Measurements from ENCODE around the gene RANBP1. TPM values are rescaled to one million over a fixed set of nuclear protein-coding genes. Genes with fewer than 3 reads are reported as not detected.

RANBP1 gene
- total RNA-seq, 1 donor from 2014 or later: 133 TPM

GRCh38 chr22:20124083-20124787 lies 8.3 kb downstream of the RANBP1 start:
- Mint-ChIP-seq H3K27ac (no peak overlapping the region), H3K4me1 (peaks cover 22% of the 10 kb centered on the region), H3K9me3 (no peaks in the 10 kb centered on the region), H3K4me3 (no peak overlapping the region), H3K27me3 (no peaks in the 10 kb centered on the region), H3K36me3 (ENCODE audit: low read depth) (peaks cover 76% of the 10 kb centered on the region)
- TF ChIP-seq CTCF (IDR thresholded peaks at IDR 0.05): no peak
- ChIA-PET POLR2A (no interaction called here), CTCF (no interaction called here)
- no peak for DNase-seq
- intact Hi-C loops (cut with micrococcal nuclease): no loop called here
- no peak for ATAC-seq (ENCODE audit: low read depth)

GRCh38 chr22:20125201-20126174 lies 9.6 kb downstream of the RANBP1 start:
- Mint-ChIP-seq H3K36me3 (ENCODE audit: low read depth) (peaks cover 64% of the 10 kb centered on the region), H3K9me3 (no peaks in the 10 kb centered on the region), H3K27ac (no peak overlapping the region), H3K4me1 (peaks cover 14% of the 10 kb centered on the region), H3K4me3 (no peak overlapping the region), H3K27me3 (no peaks in the 10 kb centered on the region)
- TF ChIP-seq CTCF (IDR thresholded peaks at IDR 0.05): no peak
- no peak for ATAC-seq (ENCODE audit: low read depth)
- ChIA-PET CTCF (no interaction called here), POLR2A (interaction anchor here (0.6 to 2.6 kb wide), 2 partner anchors 8 to 405 kb away, joined by 3 to 8 read pairs; partner anchors contain the start of gene TRMT2A)
- intact Hi-C loops (cut with micrococcal nuclease): no loop called here
- DNase-seq: no peak

GRCh38 chr22:20126284-20127029 lies 10.6 kb downstream of the RANBP1 start:
- ChIA-PET CTCF (no interaction called here), POLR2A (interaction anchor here (2.6 kb wide), 1 partner anchor 9 kb away, joined by 8 read pairs; the partner anchor contains the start of gene TRMT2A)
- H3K9me3 Mint-ChIP-seq: no peaks in the 10 kb centered on the region
- H3K4me1 Mint-ChIP-seq: peaks cover 11% of the 10 kb centered on the region
- DNase-seq (no peak), ATAC-seq (ENCODE audit: low read depth) (no peak)
- H3K36me3 Mint-ChIP-seq (ENCODE audit: low read depth): peaks cover 55% of the 10 kb centered on the region
- no peak overlapping the region for H3K27ac Mint-ChIP-seq
- intact Hi-C loops (cut with micrococcal nuclease): no loop called here
- no peak for TF ChIP-seq CTCF (IDR thresholded peaks at IDR 0.05)
- H3K27me3 Mint-ChIP-seq: no peaks in the 10 kb centered on the region
- H3K4me3 Mint-ChIP-seq: no peak overlapping the region

- H3K4me3 Mint-ChIP-seq: no peak overlapping the region
- ATAC-seq (ENCODE audit: low read depth) (no peak), DNase-seq (no peak)
- ChIA-PET CTCF (no interaction called here), POLR2A (interaction anchor here (2.6 kb wide), 1 partner anchor 10 kb away, joined by 8 read pairs; the partner anchor contains the start of gene TRMT2A)
- H3K36me3 Mint-ChIP-seq (ENCODE audit: low read depth): peaks cover 47% of the 10 kb centered on the region
- peaks cover 6% of the 10 kb centered on the region for H3K4me1 Mint-ChIP-seq
- intact Hi-C loops (cut with micrococcal nuclease): no loop called here
- no peaks in the 10 kb centered on the region for H3K9me3 Mint-ChIP-seq
- no peak for TF ChIP-seq CTCF (IDR thresholded peaks at IDR 0.05)
- no peak overlapping the region for H3K27ac Mint-ChIP-seq
- no peaks in the 10 kb centered on the region for H3K27me3 Mint-ChIP-seq
Measured at GRCh38 chr22:20127318-20127868, 11.5 kb downstream of the RANBP1 start.
